ENCODE measurements around the gene ZBTB20. TPM values are rescaled to one million over a fixed set of nuclear protein-coding genes. Genes with fewer than 3 reads are reported as not detected.

ZBTB20 gene
- total RNA-seq, 3 donors from 2014 or later (not counting 1 experiment from before 2014, with no cell fraction given), result 52.7 to 58.3 (median 55.9) TPM

GRCh38 chr3:114323546-114324254 lies 823.4 kb downstream of the ZBTB20 start:
- TF ChIP-seq, protein P1, sequence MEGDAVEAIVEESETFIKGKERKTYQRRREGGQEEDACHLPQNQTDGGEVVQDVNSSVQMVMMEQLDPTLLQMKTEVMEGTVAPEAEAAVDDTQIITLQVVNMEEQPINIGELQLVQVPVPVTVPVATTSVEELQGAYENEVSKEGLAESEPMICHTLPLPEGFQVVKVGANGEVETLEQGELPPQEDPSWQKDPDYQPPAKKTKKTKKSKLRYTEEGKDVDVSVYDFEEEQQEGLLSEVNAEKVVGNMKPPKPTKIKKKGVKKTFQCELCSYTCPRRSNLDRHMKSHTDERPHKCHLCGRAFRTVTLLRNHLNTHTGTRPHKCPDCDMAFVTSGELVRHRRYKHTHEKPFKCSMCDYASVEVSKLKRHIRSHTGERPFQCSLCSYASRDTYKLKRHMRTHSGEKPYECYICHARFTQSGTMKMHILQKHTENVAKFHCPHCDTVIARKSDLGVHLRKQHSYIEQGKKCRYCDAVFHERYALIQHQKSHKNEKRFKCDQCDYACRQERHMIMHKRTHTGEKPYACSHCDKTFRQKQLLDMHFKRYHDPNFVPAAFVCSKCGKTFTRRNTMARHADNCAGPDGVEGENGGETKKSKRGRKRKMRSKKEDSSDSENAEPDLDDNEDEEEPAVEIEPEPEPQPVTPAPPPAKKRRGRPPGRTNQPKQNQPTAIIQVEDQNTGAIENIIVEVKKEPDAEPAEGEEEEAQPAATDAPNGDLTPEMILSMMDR (IDR thresholded peaks at IDR 0.05), result no peak
- peak in 1 of 2 donors; percentile 46 for DNase-seq
- peak overlapping the region; percentile 57 for H3K27ac ChIP-seq (ENCODE audit: low read length)

GRCh38 chr3:114320246-114320645 lies 826.8 kb downstream of the ZBTB20 start:
- ATAC-seq (no peak), DNase-seq (no peak)
- H3K36me3 ChIP-seq (ENCODE audit: control insufficient read depth, insufficient read depth, low read length), result peaks cover 2% of the 10 kb centered on the region
- H3K4me3 Mint-ChIP-seq, result no peak overlapping the region
- H3K36me3 Mint-ChIP-seq, result no peaks in the 10 kb centered on the region
- TF ChIP-seq, protein P1 (IDR thresholded peaks at IDR 0.05), result no peak
- no peaks in the 10 kb centered on the region for H3K27me3 Mint-ChIP-seq (ENCODE audit: low read depth in 2 of 2)
- peaks cover 55 to 59% of the 10 kb centered on the region in 2 donors for H3K4me1 Mint-ChIP-seq
- H3K9me3 ChIP-seq (ENCODE audit: control insufficient read depth, insufficient read depth, low read length), result no peaks in the 10 kb centered on the region
- no peak overlapping the region for H3K27ac ChIP-seq (ENCODE audit: low read length)
- H3K27ac Mint-ChIP-seq, result no peak overlapping the region
- WGBS (ENCODE audit: insufficient coverage), result 67% methylated on average over 1 of the region's 1 CpG
- H3K27me3 ChIP-seq (ENCODE audit: control insufficient read depth, insufficient read depth, low read length), result no peaks in the 10 kb centered on the region
- H3K4me3 ChIP-seq (ENCODE audit: low read length), result no peak overlapping the region
- H3K9me3 Mint-ChIP-seq, result no peaks in the 10 kb centered on the region
- intact Hi-C loops (cut with micrococcal nuclease), result no loop called here
- peaks cover 13% of the 10 kb centered on the region for H3K4me1 ChIP-seq (ENCODE audit: control insufficient read depth, insufficient read depth, low read length)

More at GRCh38 chr3:114323546-114324254, 823.4 kb downstream of the ZBTB20 start:
- H3K27me3 Mint-ChIP-seq (ENCODE audit: low read depth in 2 of 2), result no peaks in the 10 kb centered on the region
- 57% methylated on average over 3 of the region's 3 CpGs for WGBS (ENCODE audit: insufficient coverage)
- Histone ChIP-seq H3K36me3 (ENCODE audit: control insufficient read depth, insufficient read depth, low read length) (no peaks in the 10 kb centered on the region), H3K4me1 (ENCODE audit: control insufficient read depth, insufficient read depth, low read length) (peaks cover 5% of the 10 kb centered on the region), H3K9me3 (ENCODE audit: control insufficient read depth, insufficient read depth, low read length) (no peaks in the 10 kb centered on the region), H3K4me3 (ENCODE audit: low read length) (no peak overlapping the region), H3K27me3 (ENCODE audit: control insufficient read depth, insufficient read depth, low read length) (no peaks in the 10 kb centered on the region)
- peak; percentile 87 to 92 (median 91) for ATAC-seq
- H3K27ac Mint-ChIP-seq, result peak overlapping the region; percentile 82 to 86
- peak overlapping the region; percentile 21 for H3K4me3 Mint-ChIP-seq
- intact Hi-C loops (cut with micrococcal nuclease), result loop anchor here (2.0 kb wide), 1 partner anchor 33 kb away; no protein-coding TSS in a partner anchor
- H3K4me1 Mint-ChIP-seq, result peaks cover 49 to 52% of the 10 kb centered on the region in 2 donors
- H3K9me3 Mint-ChIP-seq, result no peaks in the 10 kb centered on the region
- H3K36me3 Mint-ChIP-seq, result no peaks in the 10 kb centered on the region

DNA sequence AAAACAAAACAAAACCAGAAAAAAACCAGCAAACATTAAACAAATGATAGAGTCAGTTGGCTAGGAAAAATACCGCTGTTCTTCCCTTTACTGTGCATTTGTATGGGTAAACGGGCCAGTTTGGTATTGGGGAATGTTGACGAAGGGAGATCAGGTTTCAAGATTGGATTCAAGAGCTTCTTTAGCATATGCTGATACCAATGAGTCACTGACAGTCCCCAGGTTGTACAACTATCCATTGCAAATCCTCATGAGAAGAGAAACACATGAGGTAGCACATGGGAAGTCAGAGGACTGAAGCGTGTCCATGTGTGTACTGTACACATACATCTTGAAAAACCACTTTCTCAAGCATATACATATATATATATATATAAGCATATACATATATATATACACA lies 827.6 kb downstream of the ZBTB20 start:
- no peaks in the 10 kb centered on the region for H3K9me3 Mint-ChIP-seq
- H3K27me3 ChIP-seq (ENCODE audit: control insufficient read depth, insufficient read depth, low read length), result no peaks in the 10 kb centered on the region
- H3K4me1 ChIP-seq (ENCODE audit: control insufficient read depth, insufficient read depth, low read length), result peaks cover 13% of the 10 kb centered on the region
- no peaks in the 10 kb centered on the region for H3K36me3 Mint-ChIP-seq
- H3K27ac ChIP-seq (ENCODE audit: low read length), result no peak overlapping the region
- no peaks in the 10 kb centered on the region for H3K9me3 ChIP-seq (ENCODE audit: control insufficient read depth, insufficient read depth, low read length)
- H3K27me3 Mint-ChIP-seq (ENCODE audit: low read depth in 2 of 2), result no peaks in the 10 kb centered on the region
- intact Hi-C loops (cut with micrococcal nuclease), result no loop called here
- peaks cover 2% of the 10 kb centered on the region for H3K36me3 ChIP-seq (ENCODE audit: control insufficient read depth, insufficient read depth, low read length)
- ATAC-seq (no peak), DNase-seq (no peak)
- 100% methylated on average over 3 of the region's 4 CpGs for WGBS (ENCODE audit: insufficient coverage)
- no peak overlapping the region for H3K4me3 ChIP-seq (ENCODE audit: low read length)
- TF ChIP-seq, protein P1 (IDR thresholded peaks at IDR 0.05), result no peak
- H3K27ac Mint-ChIP-seq, result no peak overlapping the region
- H3K4me3 Mint-ChIP-seq, result no peak overlapping the region
- peaks cover 56 to 58% of the 10 kb centered on the region in 2 donors for H3K4me1 Mint-ChIP-seq
